Smooth muscle cell (in vitro differentiated cells): ENCODE measurements around the gene KIAA0040. TPM values are rescaled to one million over a fixed set of nuclear protein-coding genes. Genes with fewer than 3 reads are reported as not detected.

Experiments used
- DNase-seq: peaks from one replicate; lab custom pipeline; 2025; ENCODE audit not compliant: unreplicated experiment; lab: John Stamatoyannopoulos, UW
- H2AFZ ChIP-seq: fragments of 200-600 bp; sonication (generic); 2 replicates; pipeline ENCODE4 v1.6.0; 2016; ENCODE audit warnings: antibody characterized with exemption, low read depth, mild to moderate bottlenecking
- H3F3A ChIP-seq: fragments of 200-600 bp; sonication (generic); 2 replicates; pipeline ENCODE4 v1.6.0; 2017; ENCODE audit warnings: antibody characterized with exemption, low read depth
- H3K27ac ChIP-seq: fragments of 200-600 bp; sonication (generic); 2 replicates; pipeline ENCODE4 v1.5.1; 2016; ENCODE audit warnings: low read depth, mild to moderate bottlenecking
- H3K27me3 ChIP-seq: fragments of 200-600 bp; sonication (generic); 2 replicates; pipeline ENCODE4 v1.6.1; 2016; ENCODE audit warnings: low read depth, mild to moderate bottlenecking
- H3K36me3 ChIP-seq: fragments of 200-600 bp; sonication (generic); 2 replicates; pipeline ENCODE4 v1.5.1; 2016; ENCODE audit warnings: low read depth
- H3K4me1 ChIP-seq: fragments of 200-600 bp; sonication (generic); 2 replicates; pipeline ENCODE4 v1.5.1; 2016; ENCODE audit warnings: low read depth
- H3K4me2 ChIP-seq: fragments of 200-600 bp; sonication (generic); 2 replicates; pipeline ENCODE4 v1.6.0; 2016; ENCODE audit warnings: mild to moderate bottlenecking
- H3K4me3 ChIP-seq: fragments of 200-600 bp; sonication (generic); 2 replicates; pipeline ENCODE4 v1.5.1; 2016; ENCODE audit warnings: mild to moderate bottlenecking
- H3K79me2 ChIP-seq: fragments of 200-600 bp; sonication (generic); 2 replicates; pipeline ENCODE4 v1.6.0; 2016; ENCODE audit warnings: low read depth, mild to moderate bottlenecking
- H3K9ac ChIP-seq: fragments of 200-600 bp; sonication (generic); 2 replicates; pipeline ENCODE4 v1.6.0; 2016; ENCODE audit warnings: low read depth
- H3K9me3 ChIP-seq: fragments of 200-600 bp; sonication (generic); replicated peaks from 2 replicates; pipeline ENCODE4 v1.5.1; 2016; ENCODE audit warnings: low read depth
- H4K20me1 ChIP-seq: fragments of 200-600 bp; sonication (generic); 2 replicates; pipeline ENCODE4 v1.6.0; 2016; ENCODE audit warnings: low read depth
- WGBS: methylation state at CpG from one replicate; pipeline ENCODE4 v1.1.7; 2016; ENCODE audit warnings: low lambda C conversion rate; 5-methylcytosine and 5-hydroxymethylcytosine counted together
- polyA plus RNA-seq: library from polyadenylated mRNA; unstranded; fragments of >200 nt; fragmentation: Nextera tagmentation; extraction: Ambion mirVana; gene quantifications from 2 replicates; pipeline ENCODE4 v1.2.1, GENCODE V29; 2016
- total RNA-seq: library from RNA; depleted of rRNA; stranded (reverse); fragments of >200 nt; gene quantifications from 2 replicates; pipeline ENCODE4 v1.2.3, GENCODE V29; 2014
- TF ChIP-seq, protein P1 (sequence below): fragments of 200-600 bp; sonication (generic); IDR thresholded peaks from 2 replicates; pipeline ENCODE4 v1.5.1; 2017; ENCODE audit warnings: borderline replicate concordance, mild to moderate bottlenecking, antibody characterized with exemption; ENCODE audit not compliant: insufficient read depth, poor library complexity, severe bottlenecking

KIAA0040 gene
- total and polyA plus RNA-seq, 2 experiments from 2014 or later: 3.8 to 8.9 TPM

DNA sequence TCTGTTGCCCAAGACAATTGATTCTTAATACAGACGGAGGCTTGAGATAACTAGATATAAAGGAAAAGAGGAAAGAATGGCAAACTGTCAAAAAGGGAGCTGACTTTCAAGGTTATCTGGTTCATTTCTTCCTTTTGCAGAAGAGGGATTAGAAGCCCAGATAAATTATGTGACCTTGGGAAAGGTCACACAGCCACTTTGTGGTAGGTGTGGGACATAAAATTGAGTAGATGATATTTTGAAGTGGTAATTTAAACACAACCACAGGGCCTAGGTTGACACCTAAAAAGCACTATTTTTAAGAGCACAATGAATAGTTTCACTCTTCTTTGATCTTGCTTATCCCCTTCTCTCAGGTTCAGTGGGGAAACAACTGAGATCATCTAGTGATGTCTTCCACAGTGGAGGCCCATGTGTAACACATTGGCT lies 16.9 kb upstream of the KIAA0040 start:
- H3K27me3 ChIP-seq: no peaks in the 10 kb centered on the region
- H3F3A ChIP-seq: no peaks in the 10 kb centered on the region
- no peaks in the 10 kb centered on the region for H4K20me1 ChIP-seq
- H3K9me3 ChIP-seq: no peaks in the 10 kb centered on the region
- no peaks in the 10 kb centered on the region for H3K4me1 ChIP-seq
- no peak for DNase-seq
- TF ChIP-seq, protein P1, sequence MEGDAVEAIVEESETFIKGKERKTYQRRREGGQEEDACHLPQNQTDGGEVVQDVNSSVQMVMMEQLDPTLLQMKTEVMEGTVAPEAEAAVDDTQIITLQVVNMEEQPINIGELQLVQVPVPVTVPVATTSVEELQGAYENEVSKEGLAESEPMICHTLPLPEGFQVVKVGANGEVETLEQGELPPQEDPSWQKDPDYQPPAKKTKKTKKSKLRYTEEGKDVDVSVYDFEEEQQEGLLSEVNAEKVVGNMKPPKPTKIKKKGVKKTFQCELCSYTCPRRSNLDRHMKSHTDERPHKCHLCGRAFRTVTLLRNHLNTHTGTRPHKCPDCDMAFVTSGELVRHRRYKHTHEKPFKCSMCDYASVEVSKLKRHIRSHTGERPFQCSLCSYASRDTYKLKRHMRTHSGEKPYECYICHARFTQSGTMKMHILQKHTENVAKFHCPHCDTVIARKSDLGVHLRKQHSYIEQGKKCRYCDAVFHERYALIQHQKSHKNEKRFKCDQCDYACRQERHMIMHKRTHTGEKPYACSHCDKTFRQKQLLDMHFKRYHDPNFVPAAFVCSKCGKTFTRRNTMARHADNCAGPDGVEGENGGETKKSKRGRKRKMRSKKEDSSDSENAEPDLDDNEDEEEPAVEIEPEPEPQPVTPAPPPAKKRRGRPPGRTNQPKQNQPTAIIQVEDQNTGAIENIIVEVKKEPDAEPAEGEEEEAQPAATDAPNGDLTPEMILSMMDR: no peak
- no peak overlapping the region for H3K9ac ChIP-seq
- H3K4me2 ChIP-seq: no peak overlapping the region
- H3K4me3 ChIP-seq: no peak overlapping the region
- no peak overlapping the region for H3K27ac ChIP-seq
- no peaks in the 10 kb centered on the region for H3K36me3 ChIP-seq
- 93% methylated on average over 1 of the region's 1 CpG for WGBS
- H2AFZ ChIP-seq: no peak overlapping the region
- H3K79me2 ChIP-seq: no peaks in the 10 kb centered on the region

DNA sequence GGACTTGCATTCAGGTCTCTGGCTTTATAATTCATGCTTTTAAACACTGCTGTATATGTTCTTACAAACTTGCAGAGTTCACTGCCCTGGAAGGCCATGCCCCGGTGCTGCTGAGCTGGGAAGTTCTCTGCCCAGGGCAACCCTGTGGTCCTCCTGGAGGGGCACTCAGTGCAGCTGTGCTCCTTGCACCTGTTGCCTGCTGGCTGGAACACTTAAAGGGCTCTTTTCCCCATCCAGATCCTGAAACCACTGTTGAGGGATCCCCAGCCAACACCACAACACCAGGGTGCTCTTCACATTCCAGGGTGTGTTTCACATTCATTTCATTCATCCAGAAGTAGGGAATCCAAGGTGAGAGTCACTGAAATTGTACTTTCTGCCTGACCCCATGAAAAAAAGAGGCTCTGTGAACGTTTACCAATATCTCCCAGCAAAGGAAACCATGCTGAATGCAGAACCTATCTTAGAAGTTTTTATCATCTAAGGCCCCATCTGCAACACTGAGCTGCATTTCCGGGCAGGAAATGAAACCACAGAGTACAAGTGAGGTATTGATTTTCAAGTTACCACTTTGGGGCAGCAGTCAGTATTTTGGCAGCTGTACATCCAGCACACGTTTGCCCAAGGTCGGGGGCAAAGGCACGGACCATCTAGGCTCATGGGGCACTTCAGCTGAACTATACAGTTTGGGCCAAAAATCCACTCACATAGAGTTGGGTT lies 16.4 kb upstream of the KIAA0040 start:
- Histone ChIP-seq H2AFZ (no peak overlapping the region), H3K36me3 (no peaks in the 10 kb centered on the region), H3K9ac (no peak overlapping the region), H3K4me2 (no peak overlapping the region), H3K4me3 (no peak overlapping the region), H3K27me3 (no peaks in the 10 kb centered on the region), H3K27ac (no peak overlapping the region), H3K9me3 (no peaks in the 10 kb centered on the region), H3K4me1 (no peaks in the 10 kb centered on the region), H4K20me1 (no peaks in the 10 kb centered on the region), H3F3A (no peaks in the 10 kb centered on the region), H3K79me2 (no peaks in the 10 kb centered on the region)
- TF ChIP-seq, protein P1: no peak
- WGBS: 75% methylated on average over 6 of the region's 6 CpGs
- DNase-seq: no peak

DNA sequence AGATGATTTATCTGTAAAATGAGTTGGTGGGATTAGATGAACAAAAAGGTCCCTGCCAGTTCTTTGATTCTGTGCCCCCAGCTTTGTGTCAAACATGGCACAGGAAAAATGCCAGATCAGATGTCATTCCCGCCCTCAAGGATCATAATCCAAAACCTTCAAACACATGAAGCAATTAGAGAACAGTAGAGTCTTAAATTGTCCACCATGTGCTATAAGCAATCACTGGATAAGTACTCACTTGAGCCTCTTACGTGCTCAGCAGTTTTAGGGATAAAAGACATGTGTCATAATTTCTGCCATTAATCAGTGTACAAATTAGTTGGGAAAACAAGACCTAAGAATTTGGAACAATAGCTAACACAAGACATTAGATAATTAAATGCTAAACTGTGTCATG lies 15.4 kb upstream of the KIAA0040 start:
- Histone ChIP-seq H3K4me2 (no peak overlapping the region), H2AFZ (no peak overlapping the region), H3K36me3 (no peaks in the 10 kb centered on the region), H4K20me1 (no peaks in the 10 kb centered on the region), H3K27me3 (no peaks in the 10 kb centered on the region), H3K27ac (no peak overlapping the region), H3K79me2 (no peaks in the 10 kb centered on the region), H3K9ac (no peak overlapping the region), H3K4me3 (no peak overlapping the region), H3K4me1 (no peaks in the 10 kb centered on the region), H3K9me3 (no peaks in the 10 kb centered on the region), H3F3A (no peaks in the 10 kb centered on the region)
- 95% methylated on average over 2 of the region's 2 CpGs for WGBS
- TF ChIP-seq, protein P1: no peak
- no peak for DNase-seq

DNA sequence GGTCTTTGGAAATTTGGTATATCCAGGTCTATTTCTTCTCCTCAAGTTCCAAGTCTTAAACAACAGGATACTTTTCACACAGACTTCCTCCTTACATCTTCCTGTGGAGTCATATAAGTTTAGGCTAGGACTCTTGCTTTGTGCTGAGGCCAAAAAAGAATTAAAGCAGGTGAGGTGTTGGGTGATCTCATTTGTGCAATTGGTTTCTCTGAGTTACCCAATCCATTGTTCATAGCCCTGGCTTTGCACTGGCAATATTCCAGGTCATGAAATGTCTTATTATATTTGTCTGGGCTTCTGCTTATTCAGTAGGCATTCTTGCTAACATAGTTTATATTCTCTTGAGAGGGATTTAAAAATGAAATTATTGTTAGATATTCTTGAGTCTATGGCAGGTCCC lies 14.1 kb upstream of the KIAA0040 start:
- Histone ChIP-seq H3K27ac (no peak overlapping the region), H4K20me1 (no peaks in the 10 kb centered on the region), H3K4me2 (no peak overlapping the region), H2AFZ (no peak overlapping the region), H3K79me2 (no peaks in the 10 kb centered on the region), H3K27me3 (no peaks in the 10 kb centered on the region), H3K4me1 (no peaks in the 10 kb centered on the region), H3K36me3 (no peaks in the 10 kb centered on the region), H3K9ac (no peak overlapping the region), H3K9me3 (no peaks in the 10 kb centered on the region), H3F3A (no peaks in the 10 kb centered on the region), H3K4me3 (no peak overlapping the region)
- no peak for DNase-seq
- TF ChIP-seq, protein P1: no peak
